Measurements from ENCODE around the gene RAB20. TPM values are rescaled to one million over a fixed set of nuclear protein-coding genes. Genes with fewer than 3 reads are reported as not detected.

The RAB20 gene
- total and polyA plus RNA-seq, 10 of the 15 experiments (the other 5 are each of a cell fraction or from before 2014, with no cell fraction given) = 0.48 to 33.1 (median 9.6) TPM

GRCh38 chr13:110562696-110563462 is 1.4 kb upstream of the RAB20 start:
- ATAC-seq (no peak), FAIRE-seq (no peak), DNase-seq (ENCODE audit: low read depth, low spot score) (no peak)
- H3K27ac ChIP-seq (ENCODE audit: control insufficient read depth, insufficient read depth) = no peak overlapping the region
- no peaks in the 10 kb centered on the region for H3K36me3 ChIP-seq (ENCODE audit: control insufficient read depth in 2 of 2, insufficient read depth in 2 of 2, low read length in 1 of 2)
- ChIA-PET SMC1A (ENCODE audit: uncharacterized antibody, unreplicated experiment) (interaction anchor here (0.9 to 2.2 kb wide), 8 partner anchors 25 to 109 kb away, joined by 3 to 9 read pairs (median 4); partner anchors contain the start of gene NAXD), CTCF (interaction anchor here (0.6 to 2.9 kb wide), 8 partner anchors 13 to 202 kb away, joined by 3 to 19 read pairs (median 4); no protein-coding TSS in a partner anchor), POLR2A (interaction anchor here (0.6 to 1.9 kb wide), 4 partner anchors 23 to 209 kb away, joined by 3 to 8 read pairs (median 6); no protein-coding TSS in a partner anchor), RAD21 (ENCODE audit: unreplicated experiment) (interaction anchor here (0.6 to 2.2 kb wide), 5 partner anchors 24 to 358 kb away, joined by 3 to 9 read pairs (median 7); no protein-coding TSS in a partner anchor)
- H2AFZ ChIP-seq (ENCODE audit: control insufficient read depth, low read depth, low read length) = no peak overlapping the region
- H3K9ac ChIP-seq (ENCODE audit: control insufficient read depth, insufficient read depth, low read length) = peak overlapping the region; percentile 18
- 87% methylated on average over 17 of the region's 17 CpGs for whole genome bisulfite sequencing (ENCODE audit: insufficient coverage, insufficient replicate concordance, low lambda C conversion rate, missing lambda C conversion rate)
- BruUV-seq (replicated peaks) = no TSS peak
- peaks cover 4% of the 10 kb centered on the region; the same call in 1 of the 2 replicates for H3K79me2 ChIP-seq (ENCODE audit: control insufficient read depth, insufficient read depth, low read length)
- H3K9me3 ChIP-seq (replicated peaks; ENCODE audit: control insufficient read depth, insufficient read depth, low read length) = no peaks in the 10 kb centered on the region
- no peak for TF ChIP-seq RUNX3 (IDR thresholded peaks at IDR 0.05; ENCODE audit: low read length)
- no peak for TF ChIP-seq ZBTB33 (IDR thresholded peaks at IDR 0.05)
- no peak for TF ChIP-seq HCFC1 (IDR thresholded peaks at IDR 0.05; ENCODE audit: low read length)
- TF ChIP-seq ASH2L (IDR thresholded peaks at IDR 0.05; ENCODE audit: borderline replicate concordance, low read depth) = no peak
- TF ChIP-seq POU2F2 (IDR thresholded peaks at IDR 0.05; ENCODE audit: borderline replicate concordance, low read depth, low read length) = no peak
- no peak for TF ChIP-seq E2F4 (IDR thresholded peaks at IDR 0.05; ENCODE audit: low read depth, low read length)
- TF ChIP-seq TCF12 (IDR thresholded peaks at IDR 0.05; ENCODE audit: low read depth, low read length) = no peak
- no peak for TF ChIP-seq PAX5 (IDR thresholded peaks at IDR 0.05; ENCODE audit: borderline replicate concordance, low read depth, low read length)
- TF ChIP-seq CHD4 (IDR thresholded peaks at IDR 0.05) = no peak
- H4K20me1 ChIP-seq (ENCODE audit: control insufficient read depth, insufficient read depth) = no peaks in the 10 kb centered on the region
- in situ Hi-C loops (cut with MboI) = no loop called here
- peak overlapping the region; percentile 89 for H3K4me3 ChIP-seq
- H3K4me2 ChIP-seq (ENCODE audit: control insufficient read depth, insufficient read depth) = peak overlapping the region; percentile 85
- intact Hi-C loops (cut with micrococcal nuclease; ENCODE audit: unreplicated experiment) = loop anchor here (5.0 to 10.0 kb wide), 2 partner anchors 91 to 428 kb away; no protein-coding TSS in a partner anchor
- H3K27me3 ChIP-seq (replicated peaks in 1 of 2; ENCODE audit: control insufficient read depth in 2 of 2, insufficient read depth in 2 of 2, low read length in 1 of 2) = no peaks in the 10 kb centered on the region
- peaks cover 2% of the 10 kb centered on the region for H3K4me1 ChIP-seq (ENCODE audit: control insufficient read depth, insufficient read depth, low read length)
